Measurements from ENCODE around the gene GNG14.
A peak's percentile ranks its signal among the peaks of the same experiment; 100 is the strongest.
"Not testable (repeated sequence)": the region's sequence is repeated elsewhere in the genome, so short reads cannot be mapped to it uniquely, and the experiment has no call there.

GNG14 gene

DNA sequence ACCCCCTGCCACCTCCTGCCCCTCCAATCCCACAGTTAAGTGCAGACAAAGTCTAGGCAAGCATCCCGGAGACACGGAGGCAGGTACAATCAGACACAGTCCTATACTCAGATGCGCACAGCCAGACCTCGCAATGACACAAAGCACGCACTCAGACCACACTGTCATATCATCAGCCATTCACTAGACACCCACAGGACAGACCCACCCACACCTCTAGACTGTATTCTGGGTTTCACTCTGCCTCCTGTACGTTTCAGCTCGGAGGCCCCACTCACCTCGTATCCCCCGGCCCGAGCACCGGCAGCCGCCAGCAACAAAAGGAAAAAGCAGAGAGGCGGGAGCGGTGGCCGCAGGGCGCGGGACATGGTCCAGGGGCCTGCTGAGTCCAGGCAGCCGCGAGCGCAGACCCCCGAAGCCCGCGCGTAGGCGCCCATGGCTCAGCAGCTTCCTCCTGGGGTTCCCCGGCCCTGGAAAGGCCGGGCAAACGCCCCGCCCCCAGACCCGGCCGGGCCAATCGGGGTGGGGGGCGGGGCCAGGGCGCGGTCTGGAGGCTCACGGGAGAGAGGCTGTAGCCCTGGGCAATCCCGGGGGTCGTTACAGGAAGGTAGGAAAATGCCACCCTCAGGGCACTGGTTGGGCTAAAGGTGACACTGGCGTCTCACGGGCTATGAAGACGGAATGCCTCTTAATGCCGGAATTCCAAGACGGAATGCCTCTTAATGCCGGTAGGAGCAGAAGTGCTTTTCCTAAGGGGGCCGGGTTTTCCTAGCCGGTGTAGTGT, 21.3 kb upstream of the GNG14 start, which contains the start of the genes MAN2B1 and WDR83:
Gene MAN2B1 (minus strand): TSS at position 478 of the 784 bp plus-strand sequence. CDS start 41 bp downstream, at position 437.
Gene WDR83 (plus strand): TSS at position 543 of the 784 bp plus-strand sequence. CDS start 2,984 bp downstream, outside the sequence.
- FAIRE-seq (peak; percentile 84), DNase-seq (ENCODE audit: insufficient read length, low spot score) (peak; percentile 84)

DNA sequence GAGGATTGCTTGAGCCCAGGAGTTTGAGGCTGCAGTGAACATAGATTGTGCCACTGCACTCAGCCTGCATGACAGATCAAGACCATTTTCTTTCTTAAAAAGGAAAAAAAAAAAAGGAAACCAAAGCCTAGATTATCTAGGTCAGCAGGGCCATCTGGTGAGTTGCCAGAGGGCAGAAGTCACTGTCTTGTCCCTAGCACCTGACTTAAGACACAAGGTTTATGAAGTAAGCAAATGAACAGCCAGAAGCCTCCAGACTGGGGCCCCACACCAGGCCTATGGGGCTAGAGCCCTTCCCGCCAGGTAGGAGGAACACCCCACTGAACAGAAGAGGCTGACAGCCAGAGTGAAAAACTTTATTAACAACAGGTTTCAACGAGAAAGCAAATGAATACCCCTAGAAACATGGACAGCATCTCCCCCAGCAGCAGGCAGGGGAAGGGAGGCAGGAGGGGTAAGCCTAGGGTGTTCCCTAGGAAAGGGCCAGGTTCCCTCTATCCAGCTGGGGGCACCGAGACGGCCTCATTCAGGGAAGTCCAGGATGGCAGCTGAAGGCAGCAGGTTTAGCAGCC, 20.0 kb upstream of the GNG14 start:
- FAIRE-seq: no peak
- DNase-seq (ENCODE audit: insufficient read length, low spot score): no peak

DNA sequence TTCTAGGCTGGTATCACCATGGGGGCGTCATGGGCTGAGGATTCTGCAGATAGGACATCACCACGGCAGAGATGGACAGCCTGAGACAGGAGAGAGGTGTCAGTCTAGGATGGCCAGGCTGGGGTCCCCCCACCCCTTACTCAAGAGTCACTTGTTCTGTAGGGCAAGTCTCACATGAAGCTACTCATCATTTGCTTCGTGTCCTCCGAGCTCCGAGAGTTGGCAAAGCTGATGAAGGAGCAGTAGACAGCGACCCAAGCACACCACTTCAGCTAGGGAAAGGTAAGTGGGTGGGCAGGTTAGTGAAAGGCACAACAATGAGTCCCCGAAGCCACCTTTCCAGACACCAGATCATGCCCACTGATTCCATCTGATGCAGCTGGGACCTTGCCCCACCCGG, 19.5 kb upstream of the GNG14 start:
- FAIRE-seq: no peak
- no peak for DNase-seq (ENCODE audit: insufficient read length, low spot score)

DNA sequence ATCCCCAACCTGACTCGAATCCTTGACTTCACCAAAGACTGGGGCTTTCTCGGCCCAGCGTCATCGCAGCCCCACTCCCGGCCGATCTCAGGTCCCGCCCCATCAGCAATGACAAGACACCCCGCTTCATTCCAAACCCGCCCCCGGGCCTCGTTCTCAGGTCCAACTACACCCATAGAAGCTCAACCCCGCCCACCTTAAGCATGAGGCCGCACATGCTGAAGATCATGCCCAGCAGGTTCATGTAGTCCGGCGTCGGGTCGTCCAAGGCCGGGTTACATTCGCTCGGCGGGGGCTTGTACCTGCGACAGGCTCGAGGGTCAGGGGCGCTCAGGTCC, 18.9 kb upstream of the GNG14 start:
- FAIRE-seq (no peak), DNase-seq (ENCODE audit: insufficient read length, low spot score) (no peak)

DNA sequence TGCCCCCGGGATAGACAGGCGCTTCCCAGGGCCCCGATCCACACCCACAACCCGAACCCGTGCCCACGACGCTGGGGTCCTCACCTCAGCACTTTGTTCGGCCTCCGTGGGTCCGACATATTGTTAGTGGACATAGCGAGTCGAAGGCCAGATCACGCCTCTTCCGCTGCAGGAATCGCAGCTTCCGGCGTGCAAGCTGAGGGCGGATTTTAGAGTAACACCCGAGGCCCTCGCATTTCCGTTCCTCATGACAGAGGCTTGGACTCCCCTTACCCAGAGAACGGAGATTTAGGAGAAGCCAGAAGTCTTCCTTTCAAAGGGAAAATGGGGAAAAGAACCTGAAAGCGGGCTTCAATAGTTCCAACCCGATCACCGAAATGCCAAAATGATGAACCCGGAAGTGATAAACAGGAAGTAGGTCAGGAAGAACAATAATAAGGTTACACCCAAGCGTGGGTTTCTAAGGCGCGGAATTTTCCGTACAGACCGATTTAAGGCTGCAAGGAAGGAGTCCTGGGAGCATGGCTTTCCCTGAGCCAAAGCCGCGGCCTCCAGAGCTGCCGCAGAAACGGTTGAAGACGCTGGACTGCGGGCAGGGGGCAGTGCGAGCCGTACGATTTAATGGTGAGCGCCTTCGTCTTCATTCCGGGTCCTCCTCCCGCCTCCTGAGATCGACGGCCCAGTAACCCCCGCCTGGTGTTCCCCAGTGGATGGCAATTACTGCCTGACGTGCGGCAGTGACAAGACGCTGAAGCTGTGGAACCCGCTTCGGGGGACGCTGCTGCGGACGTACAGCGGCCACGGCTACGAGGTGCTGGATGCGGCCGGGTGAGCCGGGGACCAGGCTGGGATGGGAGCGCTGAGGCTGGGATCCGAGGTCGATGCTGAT, 18.3 kb upstream of the GNG14 start:
- DNase-seq (ENCODE audit: insufficient read length, low spot score) (peak; percentile 74), FAIRE-seq (peak; percentile 91)

DNA sequence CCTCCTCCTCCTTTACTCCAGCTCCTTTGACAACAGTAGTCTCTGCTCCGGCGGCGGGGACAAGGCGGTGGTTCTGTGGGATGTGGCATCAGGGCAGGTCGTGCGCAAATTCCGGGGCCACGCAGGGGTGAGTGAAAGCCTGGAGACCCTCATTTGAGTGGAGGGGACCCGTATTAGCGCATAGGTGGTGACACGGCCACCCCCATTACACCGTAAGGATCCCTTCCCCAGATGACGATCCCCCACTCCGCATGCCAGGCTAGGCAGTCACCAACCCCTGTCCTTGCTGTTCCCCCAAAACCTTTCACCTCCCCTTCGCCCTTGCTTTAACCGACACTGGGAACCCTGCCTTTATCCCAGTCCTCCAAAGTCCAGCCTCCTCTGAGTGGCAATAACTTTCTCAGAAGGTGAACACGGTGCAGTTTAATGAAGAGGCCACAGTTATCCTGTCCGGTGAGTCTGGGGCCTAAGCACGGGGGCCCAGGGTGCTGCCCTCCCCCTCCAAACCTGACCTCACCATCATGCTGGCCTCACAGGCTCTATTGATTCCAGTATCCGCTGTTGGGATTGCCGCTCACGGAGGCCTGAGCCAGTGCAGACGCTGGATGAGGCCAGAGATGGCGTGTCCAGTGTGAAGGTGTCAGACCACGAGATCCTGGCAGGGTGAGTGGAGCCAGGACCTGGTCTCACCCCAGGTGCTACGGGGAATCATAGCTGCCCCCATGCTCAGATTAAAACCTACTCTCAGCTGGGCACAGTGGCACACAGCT, 17.5 kb upstream of the GNG14 start:
- no peak for FAIRE-seq
- DNase-seq (ENCODE audit: insufficient read length, low spot score): no peak

DNA sequence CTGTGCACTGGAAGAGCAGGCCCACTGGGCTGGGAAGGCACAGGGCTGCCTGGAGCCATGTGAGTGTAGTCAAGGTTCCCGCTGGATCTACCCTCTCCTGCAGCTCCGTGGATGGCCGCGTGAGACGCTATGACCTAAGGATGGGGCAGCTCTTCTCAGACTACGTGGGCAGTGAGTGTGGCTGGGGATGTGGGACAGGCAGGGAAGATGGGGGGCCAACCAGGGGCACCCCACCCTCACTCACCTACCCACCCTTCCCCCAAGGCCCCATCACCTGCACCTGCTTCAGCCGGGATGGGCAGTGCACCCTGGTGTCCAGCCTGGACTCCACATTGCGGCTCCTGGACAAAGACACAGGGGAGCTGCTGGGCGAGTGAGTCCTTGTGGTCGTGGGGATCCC, 15.1 kb upstream of the GNG14 start:
- DNase-seq (ENCODE audit: insufficient read length, low spot score): no peak
- no peak for FAIRE-seq

DNA sequence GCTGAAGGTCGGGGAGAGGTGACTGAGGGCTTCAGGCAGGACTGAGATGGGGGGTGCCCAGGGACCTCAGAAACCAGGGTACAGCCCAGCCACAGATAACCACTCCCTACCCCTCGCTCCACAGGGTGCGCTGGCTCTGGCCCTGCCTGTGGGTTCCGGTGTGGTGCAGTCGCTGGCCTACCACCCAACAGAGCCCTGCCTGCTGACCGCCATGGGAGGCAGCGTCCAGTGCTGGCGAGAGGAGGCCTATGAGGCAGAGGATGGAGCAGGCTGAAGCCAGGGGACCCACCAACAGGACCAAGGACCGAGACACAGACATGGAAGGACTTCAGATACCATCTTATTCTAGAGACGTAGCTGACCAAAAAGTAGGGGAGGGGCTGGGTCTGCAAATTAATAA, 12.4 kb upstream of the GNG14 start:
- no peak for FAIRE-seq
- no peak for DNase-seq (ENCODE audit: insufficient read length, low spot score)

DNA sequence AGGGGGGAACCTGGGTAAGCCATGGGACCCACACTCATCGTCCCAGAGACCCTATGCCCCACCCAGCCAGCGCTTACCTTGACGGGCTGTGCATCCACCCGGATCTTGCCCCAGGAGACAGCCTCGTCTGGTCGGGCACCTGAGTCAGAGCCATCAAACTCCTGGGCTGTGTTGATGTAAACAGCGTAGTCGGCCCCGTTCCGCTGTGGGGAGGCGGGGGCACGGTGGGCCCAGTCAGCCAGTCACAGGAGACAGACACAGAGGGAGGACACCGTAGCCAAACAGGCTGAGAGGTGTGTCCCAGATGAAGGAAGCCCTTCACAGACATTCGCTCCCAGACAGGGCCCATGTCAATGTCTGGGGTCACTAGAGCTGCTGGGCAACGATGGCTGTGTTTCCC, 11.9 kb upstream of the GNG14 start:
- FAIRE-seq (no peak), DNase-seq (ENCODE audit: insufficient read length, low spot score) (no peak)

DNA sequence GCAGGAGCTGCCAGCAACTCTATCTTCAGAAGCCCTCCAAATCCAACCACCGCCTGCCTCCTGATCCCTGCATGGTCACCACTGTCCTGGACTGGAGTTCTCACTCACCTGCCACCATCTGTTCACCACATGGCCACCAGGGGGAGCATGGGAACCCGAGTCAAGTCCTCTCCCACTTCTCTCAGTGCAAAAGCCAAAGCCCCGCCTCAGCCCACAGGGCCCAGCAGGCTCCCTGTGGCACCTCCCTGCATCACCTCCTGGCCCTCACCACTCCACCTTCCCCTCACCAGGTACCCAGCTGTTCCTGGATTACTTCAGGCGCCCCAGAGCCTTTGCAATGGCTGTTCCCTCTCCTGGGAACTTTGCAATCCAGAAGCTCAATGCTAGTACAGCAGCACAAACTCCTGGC, 11.4 kb upstream of the GNG14 start:
- peak; percentile 68 for DNase-seq (ENCODE audit: insufficient read length, low spot score)
- FAIRE-seq: peak; percentile 93

DNA sequence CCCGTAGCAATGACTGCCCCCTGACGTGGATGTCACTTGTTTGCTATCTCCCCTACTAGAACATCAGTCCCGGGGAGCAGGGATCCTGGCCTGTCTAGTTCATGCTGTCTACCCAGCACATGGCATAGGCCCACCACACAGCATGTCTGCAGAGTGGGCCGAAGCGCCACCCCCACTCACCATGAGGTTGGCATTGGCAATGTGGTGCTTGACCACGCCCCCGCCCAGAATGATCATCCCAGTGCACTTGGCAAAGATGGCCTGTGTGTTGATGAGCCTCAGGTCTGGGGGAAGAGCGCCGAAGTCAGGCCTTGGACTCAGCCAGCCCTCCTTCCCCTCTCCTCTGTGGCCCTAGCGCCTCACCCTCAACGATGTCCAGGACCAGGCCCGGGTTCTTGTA, 10.9 kb upstream of the GNG14 start:
- no peak for DNase-seq (ENCODE audit: insufficient read length, low spot score)
- FAIRE-seq: no peak

DNA sequence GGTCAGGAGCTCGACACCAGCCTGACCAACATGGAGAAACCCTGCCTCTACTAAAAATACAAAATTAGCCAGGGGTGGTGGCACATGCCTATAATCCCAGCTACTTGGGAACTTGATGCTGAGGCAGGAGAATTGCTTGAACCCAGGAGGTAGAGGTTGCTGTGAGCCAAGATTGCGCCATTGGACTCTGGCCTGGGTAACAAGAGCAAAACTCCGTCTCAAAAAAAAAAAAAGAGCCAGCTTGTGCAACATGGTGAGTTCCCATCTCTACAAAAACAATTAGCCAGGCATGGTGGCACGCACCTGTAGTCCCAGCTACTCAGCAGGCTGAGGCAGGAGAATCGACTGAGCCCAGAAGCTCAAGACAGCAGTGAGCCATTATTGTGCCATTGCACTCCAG, 9.8 kb upstream of the GNG14 start:
- not testable (repeated sequence) for FAIRE-seq

DNA sequence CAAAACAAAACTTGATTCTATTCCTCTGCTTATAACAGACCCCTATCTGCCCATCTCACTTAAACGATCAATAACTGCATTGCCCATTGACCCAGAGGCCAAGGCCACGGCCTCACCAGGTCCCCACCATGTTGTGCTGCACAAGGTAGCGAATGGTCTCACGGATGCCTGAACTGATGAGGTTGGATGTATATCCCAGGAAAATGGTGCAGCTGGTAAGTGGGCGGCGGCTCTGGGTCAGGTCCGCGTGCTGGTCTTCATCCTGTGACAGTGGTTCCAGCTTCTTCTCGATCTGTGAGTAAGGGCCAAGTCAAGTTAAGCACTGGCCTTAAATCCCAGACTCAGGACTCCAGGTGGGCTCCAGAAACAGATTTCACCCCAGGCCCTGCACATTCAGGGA, 7.8 kb upstream of the GNG14 start:
- DNase-seq (ENCODE audit: insufficient read length, low spot score) (no peak), FAIRE-seq (no peak)

More for the DNA sequence above, 9.8 kb upstream of the GNG14 start:
- not testable (repeated sequence) for DNase-seq (ENCODE audit: insufficient read length, low spot score)

DNA sequence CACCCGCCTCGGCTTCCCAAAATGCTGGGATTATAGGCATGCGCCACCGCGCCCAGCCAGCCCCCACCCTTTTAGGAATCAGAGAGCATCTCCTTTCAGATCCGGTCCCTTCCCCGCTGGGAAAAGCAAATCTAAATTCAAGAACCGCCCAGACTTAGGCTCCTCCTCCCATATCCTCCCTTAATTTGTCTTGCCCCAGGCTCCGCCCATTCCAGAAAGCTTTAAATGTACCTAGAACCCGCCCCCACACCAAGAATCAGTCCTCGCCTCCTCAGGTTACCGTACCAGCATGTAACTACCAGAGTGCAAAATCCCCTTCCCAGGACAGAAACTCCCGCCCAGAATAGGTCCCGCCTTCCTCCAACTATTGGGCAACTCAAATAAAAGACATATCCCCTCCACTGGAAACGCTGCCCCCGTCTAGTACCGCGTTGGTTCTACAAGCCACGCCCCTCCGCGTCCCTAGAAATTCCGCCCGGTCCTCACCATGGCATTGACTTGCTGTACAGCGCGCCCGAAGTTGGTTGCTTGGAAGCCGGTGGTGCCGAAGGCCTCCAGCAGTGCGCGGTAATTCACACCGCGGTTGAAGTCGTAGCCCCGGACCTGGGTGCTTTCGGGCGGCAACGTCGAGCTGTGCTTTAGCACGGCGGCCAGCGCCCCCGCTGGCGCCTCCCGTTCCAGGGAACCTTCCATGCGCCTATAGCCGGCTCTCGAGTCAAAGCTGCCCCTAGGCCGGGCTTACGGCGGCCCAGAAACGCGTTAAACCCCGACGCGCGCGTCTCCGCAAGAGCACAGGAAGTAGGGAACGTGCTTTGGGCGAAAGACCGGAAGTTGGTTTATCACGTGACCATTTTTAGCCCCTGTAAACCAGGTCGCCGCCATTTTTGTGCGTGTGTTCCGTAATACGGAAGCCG, 6.5 kb upstream of the GNG14 start, which contains the start of gene DHPS:
Gene DHPS (minus strand): TSS at position 807 of the 914 bp plus-strand sequence. CDS start 114 bp downstream, at position 693.
- FAIRE-seq: peak; percentile 94
- DNase-seq (ENCODE audit: insufficient read length, low spot score): peak; percentile 93

DNA sequence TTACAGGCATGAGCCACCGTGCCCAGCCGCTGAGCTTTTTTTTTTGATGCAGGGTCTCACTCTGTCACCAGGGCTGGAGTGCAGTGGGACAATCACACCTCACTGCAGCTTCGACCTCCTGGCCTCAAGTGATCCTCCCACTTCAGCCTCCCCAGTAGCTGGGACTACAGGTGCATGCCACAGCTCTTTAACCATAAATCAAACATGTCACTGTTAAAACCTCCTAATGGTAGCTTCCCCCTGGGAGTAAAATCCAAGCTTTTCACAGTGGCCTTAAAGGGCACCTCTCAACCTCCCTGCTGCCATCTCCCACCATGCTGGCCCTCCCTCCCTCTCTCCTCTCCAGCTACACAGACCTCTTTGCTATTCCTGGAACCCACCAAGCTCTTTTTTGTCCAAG, 2.0 kb upstream of the GNG14 start:
- FAIRE-seq (no peak), DNase-seq (ENCODE audit: insufficient read length, low spot score) (no peak)

DNA sequence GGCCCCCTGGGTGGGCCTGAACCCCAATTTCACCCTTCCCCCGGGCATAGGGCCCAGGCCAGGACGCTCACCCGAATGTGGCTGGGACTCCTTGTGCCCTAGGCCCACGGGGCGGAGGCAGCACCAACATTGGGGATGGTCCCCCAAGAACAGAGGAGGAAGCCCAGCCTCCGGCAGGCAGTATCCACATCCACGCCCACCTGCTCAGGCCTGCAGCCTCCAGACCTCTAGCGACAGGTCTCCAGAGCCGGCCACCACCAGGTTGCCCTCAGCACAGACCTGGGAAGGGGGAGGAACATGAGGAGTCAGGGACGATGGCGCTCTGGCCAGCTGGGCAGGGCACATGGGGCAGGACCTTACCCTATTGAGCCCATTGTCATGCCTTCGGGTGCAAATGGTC, 1.2 kb downstream of the GNG14 start:
- no peak for DNase-seq (ENCODE audit: insufficient read length, low spot score)
- FAIRE-seq: no peak

DNA sequence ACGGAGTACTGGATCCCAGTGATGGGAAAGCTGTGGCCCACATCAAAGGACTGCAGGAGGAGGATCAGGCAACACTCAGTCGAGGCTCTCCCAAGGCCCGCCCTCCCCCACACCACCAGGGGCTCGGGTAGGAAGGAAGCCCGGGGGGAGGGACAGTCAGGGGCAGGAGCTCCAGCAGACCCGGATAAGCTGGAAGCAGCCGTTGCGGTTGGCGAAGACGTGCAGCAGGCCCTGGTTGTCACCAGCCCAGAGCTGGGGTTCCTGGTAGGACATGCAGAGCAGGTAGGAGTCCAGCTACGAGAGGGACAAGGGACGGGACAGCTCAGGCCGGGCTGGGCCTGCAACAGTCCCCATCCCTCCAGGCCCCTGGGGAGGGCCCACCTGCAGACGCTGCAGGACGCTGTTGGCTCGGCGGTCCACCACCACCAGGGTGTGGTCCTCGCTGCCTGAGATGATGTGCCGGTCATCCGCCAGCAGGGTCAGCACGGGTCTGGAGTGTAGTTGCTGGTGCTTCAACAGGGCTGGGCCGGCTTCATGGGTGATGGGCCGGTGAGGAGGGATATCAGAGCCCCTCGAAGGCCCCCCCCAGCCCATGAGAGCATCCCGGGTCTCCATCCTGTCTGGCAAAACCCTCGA, 1.9 kb downstream of the GNG14 start:
- FAIRE-seq (no peak), DNase-seq (ENCODE audit: insufficient read length, low spot score) (no peak)

DNA sequence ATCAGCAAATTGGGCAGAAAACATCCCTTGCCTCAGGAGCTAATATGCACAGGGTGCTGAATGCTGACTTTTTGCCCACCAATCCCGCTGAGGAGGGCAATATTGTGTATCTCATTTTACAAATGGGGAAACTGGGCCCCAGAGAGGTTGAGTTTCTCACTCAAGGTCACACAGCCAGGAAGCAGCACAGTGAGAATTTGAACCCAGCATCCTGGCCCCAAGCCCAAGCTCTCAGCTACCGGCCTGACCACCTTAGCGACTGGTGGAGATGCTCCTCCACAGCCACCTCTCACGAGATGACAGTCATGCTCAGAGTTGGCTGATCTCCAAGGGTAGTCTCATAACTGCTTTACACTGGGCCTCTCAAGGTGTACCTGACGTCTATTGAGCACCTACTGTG, 5.2 kb downstream of the GNG14 start:
- FAIRE-seq (no peak), DNase-seq (ENCODE audit: insufficient read length, low spot score) (no peak)

DNA sequence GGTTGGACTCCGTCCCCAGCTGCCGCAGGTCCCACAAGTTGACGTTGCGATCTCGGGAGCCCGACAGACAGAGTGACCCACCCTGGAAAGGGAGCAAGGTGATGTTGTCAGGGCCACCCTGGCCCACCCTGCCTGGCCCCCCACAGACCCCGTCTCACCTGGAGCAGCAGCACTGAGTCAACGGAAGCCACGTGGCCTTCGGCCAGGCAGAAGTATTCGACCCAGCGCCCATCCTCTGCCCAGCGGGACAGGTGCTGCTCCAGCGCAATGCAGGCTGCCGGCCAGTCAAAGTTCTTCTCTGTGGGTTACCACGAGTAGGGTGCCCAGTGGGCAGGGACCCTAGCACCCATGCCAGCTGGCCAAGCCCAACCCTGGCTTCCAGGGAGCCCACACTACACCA, 6.8 kb downstream of the GNG14 start:
- FAIRE-seq: no peak
- no peak for DNase-seq (ENCODE audit: insufficient read length, low spot score)

Data from GM19239 (cell line).